Stimulated activated memory B cell treated with anti-CD40 and anti-IgM and Interleukin-4, amounts not matched to agents 10 μg/mL and 1 μg/mL and 100 μg/mL, for 72 hours (primary cell): ENCODE results near the gene IFNL1.

Source experiments
- ATAC-seq: fragments of 150-1000 bp; cut with Tn5 transposase; 2 replicates; pipeline ENCODE4 v1.10.0; 2021
- H3K27ac Mint-ChIP-seq: one replicate; pipeline ENCODE4 v1.8.0; 2022; ENCODE audit warnings: mild to moderate bottlenecking, mixed read lengths
- H3K27me3 Mint-ChIP-seq: one replicate; pipeline ENCODE4 v1.8.0; 2022; ENCODE audit warnings: mixed read lengths
- H3K36me3 Mint-ChIP-seq: one replicate; pipeline ENCODE4 v1.8.0; 2022; ENCODE audit warnings: mixed read lengths
- H3K4me1 Mint-ChIP-seq: one replicate; pipeline ENCODE4 v1.8.0; 2022; ENCODE audit warnings: mixed read lengths
- H3K4me3 Mint-ChIP-seq: one replicate; pipeline ENCODE4 v1.8.0; 2022; ENCODE audit warnings: mild to moderate bottlenecking, moderate library complexity, mixed read lengths
- H3K9me3 Mint-ChIP-seq: one replicate; pipeline ENCODE4 v1.8.0; 2022; ENCODE audit warnings: mixed read lengths

Gene IFNL1

GRCh38 chr19:39296055-39296645 lies at the start of gene IFNL1:
IFNL1 (plus strand) TSS chr19:39296407; CDS start chr19:39296422, 15 bp downstream.
- Mint-ChIP-seq H3K36me3 (no peaks in the 10 kb centered on the region), H3K27ac (no peak within 1 kb of the TSS), H3K4me3 (no peak within 1 kb of the TSS), H3K9me3 (no peaks in the 10 kb centered on the region), H3K27me3 (peaks cover 60% of the 10 kb centered on the region), H3K4me1 (no peaks in the 10 kb centered on the region)
- no peak for ATAC-seq

GRCh38 chr19:39246951-39247669 lies 49.1 kb upstream of the IFNL1 start:
- peaks cover 6% of the 10 kb centered on the region for H3K4me1 Mint-ChIP-seq
- H3K27me3 Mint-ChIP-seq = peaks cover 54% of the 10 kb centered on the region
- no peak for ATAC-seq
- no peaks in the 10 kb centered on the region for H3K9me3 Mint-ChIP-seq
- H3K36me3 Mint-ChIP-seq = no peaks in the 10 kb centered on the region
- peak overlapping the region; percentile 18 for H3K4me3 Mint-ChIP-seq
- H3K27ac Mint-ChIP-seq = no peak overlapping the region

- Mint-ChIP-seq H3K27me3 (peaks cover 56% of the 10 kb centered on the region), H3K36me3 (no peaks in the 10 kb centered on the region), H3K27ac (no peak overlapping the region), H3K4me3 (no peak overlapping the region), H3K9me3 (no peaks in the 10 kb centered on the region), H3K4me1 (peaks cover 13% of the 10 kb centered on the region)
- ATAC-seq = peak; percentile 15
Observed at GRCh38 chr19:39247701-39248664, 48.2 kb upstream of the IFNL1 start.

GRCh38 chr19:39248806-39249205 lies 47.4 kb upstream of the IFNL1 start, which contains the start of gene IFNL4:
IFNL4 (minus strand) TSS chr19:39248856.
- ATAC-seq = no peak
- Mint-ChIP-seq H3K36me3 (no peaks in the 10 kb centered on the region), H3K27me3 (peaks cover 50% of the 10 kb centered on the region), H3K4me3 (no peak within 1 kb of the TSS), H3K27ac (no peak within 1 kb of the TSS), H3K4me1 (peaks cover 13% of the 10 kb centered on the region), H3K9me3 (no peaks in the 10 kb centered on the region)

- Mint-ChIP-seq H3K9me3 (no peaks in the 10 kb centered on the region), H3K27ac (no peak overlapping the region), H3K4me1 (peaks cover 13% of the 10 kb centered on the region), H3K4me3 (no peak overlapping the region), H3K27me3 (peaks cover 41% of the 10 kb centered on the region), H3K36me3 (no peaks in the 10 kb centered on the region)
- ATAC-seq = no peak
Observed at GRCh38 chr19:39251081-39251480, 45.1 kb upstream of the IFNL1 start.

- Mint-ChIP-seq H3K27ac (no peak overlapping the region), H3K4me3 (no peak overlapping the region)
Observed at GRCh38 chr19:39251846-39252245, 44.4 kb upstream of the IFNL1 start.

GRCh38 chr19:39252458-39252857 lies 43.7 kb upstream of the IFNL1 start:
- Mint-ChIP-seq H3K4me3 (no peak overlapping the region), H3K9me3 (no peaks in the 10 kb centered on the region), H3K36me3 (no peaks in the 10 kb centered on the region), H3K27ac (no peak overlapping the region), H3K4me1 (peaks cover 13% of the 10 kb centered on the region), H3K27me3 (peaks cover 52% of the 10 kb centered on the region)
- ATAC-seq = no peak

More at GRCh38 chr19:39251846-39252245, 44.4 kb upstream of the IFNL1 start:
- H3K36me3 Mint-ChIP-seq = no peaks in the 10 kb centered on the region
- no peaks in the 10 kb centered on the region for H3K9me3 Mint-ChIP-seq
- H3K27me3 Mint-ChIP-seq = peaks cover 46% of the 10 kb centered on the region
- peaks cover 13% of the 10 kb centered on the region for H3K4me1 Mint-ChIP-seq
- no peak for ATAC-seq

- Mint-ChIP-seq H3K27ac (no peak overlapping the region), H3K4me3 (no peak overlapping the region), H3K27me3 (peaks cover 54% of the 10 kb centered on the region), H3K36me3 (no peaks in the 10 kb centered on the region), H3K4me1 (peaks cover 13% of the 10 kb centered on the region), H3K9me3 (no peaks in the 10 kb centered on the region)
- no peak for ATAC-seq
Observed at GRCh38 chr19:39253374-39254149, 42.6 kb upstream of the IFNL1 start.

GRCh38 chr19:39254531-39255345 lies 41.5 kb upstream of the IFNL1 start:
- no peak for ATAC-seq
- Mint-ChIP-seq H3K9me3 (no peaks in the 10 kb centered on the region), H3K4me3 (no peak overlapping the region), H3K4me1 (peaks cover 13% of the 10 kb centered on the region), H3K36me3 (no peaks in the 10 kb centered on the region), H3K27me3 (peaks cover 45% of the 10 kb centered on the region), H3K27ac (no peak overlapping the region)

- Mint-ChIP-seq H3K36me3 (no peaks in the 10 kb centered on the region), H3K4me1 (peaks cover 6% of the 10 kb centered on the region), H3K9me3 (no peaks in the 10 kb centered on the region), H3K27me3 (peaks cover 32% of the 10 kb centered on the region), H3K4me3 (no peak overlapping the region), H3K27ac (no peak overlapping the region)
- no peak for ATAC-seq
Observed at GRCh38 chr19:39257227-39257626, 39.0 kb upstream of the IFNL1 start.

GRCh38 chr19:39261704-39262103 lies 34.5 kb upstream of the IFNL1 start:
- H3K27me3 Mint-ChIP-seq = peaks cover 62% of the 10 kb centered on the region
- no peak for ATAC-seq
- H3K27ac Mint-ChIP-seq = no peak overlapping the region
- no peaks in the 10 kb centered on the region for H3K9me3 Mint-ChIP-seq
- no peaks in the 10 kb centered on the region for H3K4me1 Mint-ChIP-seq
- no peaks in the 10 kb centered on the region for H3K36me3 Mint-ChIP-seq
- no peak overlapping the region for H3K4me3 Mint-ChIP-seq

- peaks cover 62% of the 10 kb centered on the region for H3K27me3 Mint-ChIP-seq
- H3K4me3 Mint-ChIP-seq = no peak overlapping the region
- H3K27ac Mint-ChIP-seq = no peak overlapping the region
- ATAC-seq = no peak
- no peaks in the 10 kb centered on the region for H3K36me3 Mint-ChIP-seq
- no peaks in the 10 kb centered on the region for H3K4me1 Mint-ChIP-seq
- H3K9me3 Mint-ChIP-seq = no peaks in the 10 kb centered on the region
Observed at GRCh38 chr19:39262496-39262895, 33.7 kb upstream of the IFNL1 start.

- no peak overlapping the region for H3K4me3 Mint-ChIP-seq
- H3K27ac Mint-ChIP-seq = no peak overlapping the region
- no peaks in the 10 kb centered on the region for H3K9me3 Mint-ChIP-seq
- H3K36me3 Mint-ChIP-seq = no peaks in the 10 kb centered on the region
- peaks cover 57% of the 10 kb centered on the region for H3K27me3 Mint-ChIP-seq
- ATAC-seq = no peak
- H3K4me1 Mint-ChIP-seq = no peaks in the 10 kb centered on the region
Observed at GRCh38 chr19:39263912-39264305, 32.3 kb upstream of the IFNL1 start.
